Ovary (tissue), 9 donors: ENCODE measurements around the gene KAT2B. TPM values are rescaled to one million over a fixed set of nuclear protein-coding genes. Genes with fewer than 3 reads are reported as not detected.

ENCODE experiments used
- DNase-seq, 5 donors: peaks; one replicate each; pipeline ENCODE4 v3.0.0-alpha.2; 2019 to 2020
- H3K27ac ChIP-seq, 2 donors: fragments of 200-600 bp; one replicate each; pipeline versions ENCODE4 v1.5.1 to v1.8.0; 2019 to 2022
- H3K27me3 ChIP-seq: fragments of 200-600 bp; one replicate; pipeline ENCODE4 v1.8.0; 2022
- H3K36me3 ChIP-seq: fragments of 200-600 bp; sonication (generic); one replicate; pipeline ENCODE4 v1.5.1; 2019
- H3K4me1 ChIP-seq: one replicate; pipeline ENCODE4 v1.8.1; 2013; ENCODE audit warnings: mild to moderate bottlenecking, moderate library complexity; ENCODE audit not compliant: insufficient read depth
- H3K4me3 ChIP-seq: fragments of 200-600 bp; sonication (generic); one replicate; pipeline ENCODE4 v1.5.1; 2017
- H3K9me3 ChIP-seq, 2 donors: fragments of 200-600 bp in 1 of 2; sonication (generic) in 1 of 2; one replicate each; pipeline versions ENCODE4 v1.5.1 to v1.8.1; 2013 to 2019; ENCODE audit warnings: mild to moderate bottlenecking in 1 of 2, moderate library complexity in 1 of 2
- EP300 ChIP-seq: sonication (generic); formaldehyde crosslinking; IDR thresholded peaks from one replicate; pipeline ENCODE4 v1.6.1; 2017; ENCODE audit warnings: antibody characterized with exemption
- POLR2A ChIP-seq: fragments of 450-650 bp; IDR thresholded peaks from one replicate; pipeline ENCODE4 v1.6.1; 2017; ENCODE audit warnings: antibody characterized with exemption, mild to moderate bottlenecking, moderate library complexity
- WGBS, 3 donors: extraction: QIAGEN DNeasy Blood & Tissue Kit in 1 of 3; methylation state at CpG; one replicate each; pipeline versions ENCODE4 v1.1.5 to v1.1.7; 2013 to 2017; 5-methylcytosine and 5-hydroxymethylcytosine counted together
- intact Hi-C, 4 donors: fragments of 100-400 bp; cut with DNase I; formaldehyde crosslinking; loops; one replicate each; pipeline versions ENCODE4 v1.11.0 to v1.15.1; 2022 to 2023
- polyA plus RNA-seq, 2 donors: library from polyadenylated mRNA; stranded (reverse); fragments of 200-250 nt in 1 of 2; fragments of 350-450 nt in 1 of 2; fragmentation: Illumina TruSeq in 1 of 2; extraction: RNeasy Lipid Tissue Mini Kit (QIAGEN cat#74804) in 1 of 2; gene quantifications; one replicate each; pipeline ENCODE4 v1.2.3, GENCODE V29; 2013 to 2014
- total RNA-seq, 7 donors: library from RNA; depleted of rRNA in 2 of 7; stranded (reverse); fragments of >200 nt in 2 of 7; fragmentation: NEBNext Ultra II Directional in 3 of 7; extraction: Animal tissue kit (Norgen Biotek cat#: 25700) in 3 of 7; gene quantifications; one replicate each; pipeline versions ENCODE4 v1.1.0 to v1.2.4, GENCODE V29; 2016 to 2023
- TF ChIP-seq, protein P1 (sequence below), 3 donors: fragments of 450-650 bp in 2 of 3; fragments of 200-600 bp in 1 of 3; IDR thresholded peaks; one replicate each; pipeline versions ENCODE4 v1.5.1 to v1.8.0; 2016 to 2022; ENCODE audit warnings: antibody characterized with exemption in 3 of 3, mild to moderate bottlenecking in 1 of 3
- donor health status: DM: no; HTN: no; CAD: no; lungs with moderate emphysema.
- donor health status: DM: no; HTN: no; CAD: no.
- donor health status: Bipolar disorder and iron deficiency.
- donor health status: DM: yes; HTN: yes; CAD: no.
- donor health status: DM: no; HTN: no; CAD: no.
- donor health status: DM: yes; HTN: yes; CAD: no.

The KAT2B gene
- total and polyA plus RNA-seq, 9 donors, result 15.1 to 49.3 (median 33.0) TPM

DNA sequence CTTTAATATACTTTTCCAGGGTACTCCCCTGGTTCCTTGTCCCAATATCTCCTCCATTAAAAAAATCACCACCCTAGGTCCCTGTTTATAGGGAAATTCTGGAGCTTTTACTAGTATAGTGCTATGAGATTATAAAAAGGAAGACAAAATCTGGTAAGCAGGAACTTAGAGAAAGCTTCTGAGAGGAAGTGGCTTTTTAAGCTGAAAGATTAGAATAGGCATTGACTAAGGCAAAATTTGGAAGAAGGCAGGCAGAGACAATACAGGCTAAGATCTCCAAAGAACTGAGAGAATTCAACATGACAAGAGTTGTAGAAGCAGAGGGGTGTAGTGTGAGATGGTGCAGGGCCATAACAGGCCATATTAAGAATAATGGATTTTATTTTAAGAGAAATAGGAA, 120.0 kb downstream of the KAT2B start:
- Histone ChIP-seq H3K36me3 (no peaks in the 10 kb centered on the region), H3K4me1 (no peaks in the 10 kb centered on the region), H3K27ac (no peak overlapping the region), H3K27me3 (no peaks in the 10 kb centered on the region), H3K4me3 (no peak overlapping the region), H3K9me3 (no peaks in the 10 kb centered on the region)
- intact Hi-C loops, result no loop called here
- TF ChIP-seq EP300, result no peak
- TF ChIP-seq, protein P1, sequence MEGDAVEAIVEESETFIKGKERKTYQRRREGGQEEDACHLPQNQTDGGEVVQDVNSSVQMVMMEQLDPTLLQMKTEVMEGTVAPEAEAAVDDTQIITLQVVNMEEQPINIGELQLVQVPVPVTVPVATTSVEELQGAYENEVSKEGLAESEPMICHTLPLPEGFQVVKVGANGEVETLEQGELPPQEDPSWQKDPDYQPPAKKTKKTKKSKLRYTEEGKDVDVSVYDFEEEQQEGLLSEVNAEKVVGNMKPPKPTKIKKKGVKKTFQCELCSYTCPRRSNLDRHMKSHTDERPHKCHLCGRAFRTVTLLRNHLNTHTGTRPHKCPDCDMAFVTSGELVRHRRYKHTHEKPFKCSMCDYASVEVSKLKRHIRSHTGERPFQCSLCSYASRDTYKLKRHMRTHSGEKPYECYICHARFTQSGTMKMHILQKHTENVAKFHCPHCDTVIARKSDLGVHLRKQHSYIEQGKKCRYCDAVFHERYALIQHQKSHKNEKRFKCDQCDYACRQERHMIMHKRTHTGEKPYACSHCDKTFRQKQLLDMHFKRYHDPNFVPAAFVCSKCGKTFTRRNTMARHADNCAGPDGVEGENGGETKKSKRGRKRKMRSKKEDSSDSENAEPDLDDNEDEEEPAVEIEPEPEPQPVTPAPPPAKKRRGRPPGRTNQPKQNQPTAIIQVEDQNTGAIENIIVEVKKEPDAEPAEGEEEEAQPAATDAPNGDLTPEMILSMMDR (IDR thresholded peaks at IDR 0.05), result no peak
- no peak for TF ChIP-seq POLR2A
- DNase-seq, result no peak

DNA sequence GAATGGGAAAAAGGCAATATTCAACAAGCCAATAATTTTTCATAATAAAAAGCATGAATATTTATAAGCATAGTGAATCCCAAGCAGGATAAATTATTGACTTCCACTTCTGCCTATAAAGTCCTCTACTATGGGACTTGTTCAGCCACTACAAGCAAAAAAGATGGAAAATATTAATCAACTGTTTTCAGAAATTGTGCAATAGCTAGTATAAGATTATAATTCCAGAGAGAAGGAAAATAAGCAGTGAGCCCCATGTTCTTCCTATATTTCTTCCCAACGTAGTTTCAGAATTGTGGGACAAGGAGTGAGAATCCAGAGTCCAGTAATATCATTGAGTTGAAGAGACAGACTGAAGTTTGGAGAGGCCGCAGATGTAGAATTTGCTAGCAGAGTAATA, 121.5 kb downstream of the KAT2B start:
- intact Hi-C loops, result no loop called here
- Histone ChIP-seq H3K27me3 (no peaks in the 10 kb centered on the region), H3K4me1 (no peaks in the 10 kb centered on the region), H3K27ac (no peak overlapping the region), H3K4me3 (no peak overlapping the region), H3K36me3 (no peaks in the 10 kb centered on the region), H3K9me3 (no peaks in the 10 kb centered on the region)
- DNase-seq, result no peak
- WGBS, 3 donors, result 94 to 98% (median 95%) methylated on average over 2 of the region's 2 CpGs
- TF ChIP-seq EP300 (no peak), POLR2A (no peak)
- TF ChIP-seq, protein P1 (IDR thresholded peaks at IDR 0.05), result no peak

- Histone ChIP-seq H3K36me3 (no peaks in the 10 kb centered on the region), H3K4me3 (no peak overlapping the region), H3K9me3 (no peaks in the 10 kb centered on the region), H3K27me3 (no peaks in the 10 kb centered on the region), H3K4me1 (no peaks in the 10 kb centered on the region), H3K27ac (no peak overlapping the region)
- DNase-seq, result no peak
- TF ChIP-seq, protein P1 (IDR thresholded peaks at IDR 0.05), result no peak
- TF ChIP-seq EP300, result no peak
- no peak for TF ChIP-seq POLR2A
- intact Hi-C loops, result no loop called here
- 91 to 92% (median 92%) methylated on average over 4 of the region's 4 CpGs for WGBS, 3 donors
These were observed 133.7 kb downstream of the KAT2B start for GRCh38 chr3:20173844-20174410.

DNA sequence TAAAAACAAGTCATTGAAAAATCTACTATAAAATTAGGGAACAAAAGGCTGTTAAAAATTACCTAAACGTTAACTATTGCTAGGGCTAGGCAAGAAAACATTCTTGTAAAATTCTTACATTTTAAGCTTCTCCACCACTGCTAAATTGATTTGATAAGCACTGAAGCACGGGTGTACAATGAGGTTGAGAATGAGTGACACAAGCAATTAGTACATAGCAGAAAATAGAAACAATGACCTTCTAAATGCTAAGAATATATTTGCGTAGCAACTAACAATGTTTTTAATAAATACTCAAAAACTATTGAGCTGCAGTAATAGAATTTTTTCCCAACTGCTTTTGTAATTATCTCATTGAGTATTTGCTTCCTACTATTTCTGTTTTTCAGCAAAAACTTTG, 141.0 kb downstream of the KAT2B start:
- H3K4me1 ChIP-seq, result peaks cover 2% of the 10 kb centered on the region
- no peak for TF ChIP-seq EP300
- TF ChIP-seq, protein P1 (IDR thresholded peaks at IDR 0.05), result no peak
- TF ChIP-seq POLR2A, result no peak
- H3K9me3 ChIP-seq, result no peaks in the 10 kb centered on the region
- no peak for DNase-seq
- H3K4me3 ChIP-seq, result no peak overlapping the region
- H3K27ac ChIP-seq, result no peak overlapping the region
- no peaks in the 10 kb centered on the region for H3K27me3 ChIP-seq
- no peaks in the 10 kb centered on the region for H3K36me3 ChIP-seq
- intact Hi-C loops, result loop anchor here in 2 of 4 donors (10.0 kb wide), 2 partner anchors 136 to 236 kb away; partner anchors contain the start of genes KAT2B (in 1 of the 2) and RAB5A (in 1 of the 2)
- 85 to 90% (median 89%) methylated on average over 3 of the region's 3 CpGs for WGBS, 3 donors
